Measurements from ENCODE around the gene NAA10.

DNA sequence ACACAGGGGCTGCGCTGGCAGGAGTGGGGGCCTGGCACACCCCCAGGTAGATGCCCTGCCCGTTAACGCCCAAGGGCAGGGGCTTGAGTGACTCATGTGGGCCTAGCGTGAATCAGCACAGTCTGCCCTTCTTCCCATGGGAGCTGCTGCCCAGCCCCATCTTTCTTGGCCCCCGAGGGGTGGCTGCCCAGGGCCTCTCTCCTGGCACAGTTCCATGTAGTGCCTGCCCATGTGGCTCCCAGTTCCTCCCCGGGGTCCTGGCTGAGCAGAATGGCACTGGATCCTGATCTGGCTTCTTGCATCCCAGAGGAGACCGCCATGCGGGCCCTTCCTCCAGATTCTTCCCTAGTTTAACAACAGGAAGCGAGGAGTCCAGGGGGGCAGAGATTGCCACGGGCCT lies 32.5 kb downstream of the NAA10 start:
- no peak for TF ChIP-seq POLR2A (IDR thresholded peaks at IDR 0.05)
- TF ChIP-seq, protein P1, sequence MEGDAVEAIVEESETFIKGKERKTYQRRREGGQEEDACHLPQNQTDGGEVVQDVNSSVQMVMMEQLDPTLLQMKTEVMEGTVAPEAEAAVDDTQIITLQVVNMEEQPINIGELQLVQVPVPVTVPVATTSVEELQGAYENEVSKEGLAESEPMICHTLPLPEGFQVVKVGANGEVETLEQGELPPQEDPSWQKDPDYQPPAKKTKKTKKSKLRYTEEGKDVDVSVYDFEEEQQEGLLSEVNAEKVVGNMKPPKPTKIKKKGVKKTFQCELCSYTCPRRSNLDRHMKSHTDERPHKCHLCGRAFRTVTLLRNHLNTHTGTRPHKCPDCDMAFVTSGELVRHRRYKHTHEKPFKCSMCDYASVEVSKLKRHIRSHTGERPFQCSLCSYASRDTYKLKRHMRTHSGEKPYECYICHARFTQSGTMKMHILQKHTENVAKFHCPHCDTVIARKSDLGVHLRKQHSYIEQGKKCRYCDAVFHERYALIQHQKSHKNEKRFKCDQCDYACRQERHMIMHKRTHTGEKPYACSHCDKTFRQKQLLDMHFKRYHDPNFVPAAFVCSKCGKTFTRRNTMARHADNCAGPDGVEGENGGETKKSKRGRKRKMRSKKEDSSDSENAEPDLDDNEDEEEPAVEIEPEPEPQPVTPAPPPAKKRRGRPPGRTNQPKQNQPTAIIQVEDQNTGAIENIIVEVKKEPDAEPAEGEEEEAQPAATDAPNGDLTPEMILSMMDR (IDR thresholded peaks at IDR 0.05) = no peak

All from breast epithelium (tissue), 3 donors.